Cardiac septum (tissue), 1 donor: Measurements from ENCODE around the gene THEM4. TPM values are rescaled to one million over a fixed set of nuclear protein-coding genes. Genes with fewer than 3 reads are reported as not detected.
"Not testable (repeated sequence)": the region's sequence is repeated elsewhere in the genome, so short reads cannot be mapped to it uniquely, and the experiment has no call there.

ENCODE experiments used
- DNase-seq: peaks from one replicate; pipeline ENCODE4 v3.0.0-alpha.2; 2020; ENCODE audit warnings: low spot score
- intact Hi-C: fragments of 100-400 bp; cut with DNase I; formaldehyde crosslinking; loops from one replicate; pipeline ENCODE4 v1.14.0; 2022
- total RNA-seq: library from RNA; stranded (reverse); fragmentation: NEBNext Ultra II Directional; extraction: Animal tissue kit (Norgen Biotek cat#: 25700); gene quantifications from one replicate; pipeline ENCODE4 v1.2.1, GENCODE V29; 2021
- donor health status: DM: no; HTN: no; CAD: no.

The THEM4 gene
- total RNA-seq, 1 donor from 2014 or later, result 15.7 TPM

- DNase-seq, result no peak
- intact Hi-C loops, result no loop called here
These were observed 41.4 kb downstream of the THEM4 start for GRCh38 chr1:151867765-151868411.

GRCh38 chr1:151867321-151867720 lies 42.0 kb downstream of the THEM4 start:
- intact Hi-C loops, result no loop called here

GRCh38 chr1:151864411-151864810 lies 44.9 kb downstream of the THEM4 start:
- no peak for DNase-seq
- intact Hi-C loops, result no loop called here

More at GRCh38 chr1:151867321-151867720, 42.0 kb downstream of the THEM4 start:
- DNase-seq, result no peak

- no peak for DNase-seq
- intact Hi-C loops, result no loop called here
These were observed 46.7 kb downstream of the THEM4 start for GRCh38 chr1:151862604-151863003.

- intact Hi-C loops, result no loop called here
- DNase-seq, result no peak
These were observed 48.7 kb downstream of the THEM4 start for GRCh38 chr1:151860504-151861187.

- intact Hi-C loops, result no loop called here
- DNase-seq, result no peak
These were observed 49.4 kb downstream of the THEM4 start for GRCh38 chr1:151859891-151860293.

- no peak for DNase-seq
- intact Hi-C loops, result no loop called here
These were observed 50.2 kb downstream of the THEM4 start for GRCh38 chr1:151858886-151859665.

- DNase-seq, result no peak
- intact Hi-C loops, result no loop called here
These were observed 51.1 kb downstream of the THEM4 start for GRCh38 chr1:151858030-151858746.

- DNase-seq, result no peak
- intact Hi-C loops, result no loop called here
These were observed 53.4 kb downstream of the THEM4 start for GRCh38 chr1:151855933-151856332.

GRCh38 chr1:151855516-151855915 lies 53.8 kb downstream of the THEM4 start:
- DNase-seq, intact Hi-C loops: not testable (repeated sequence)

- intact Hi-C loops, result no loop called here
- DNase-seq, result no peak
These were observed 54.7 kb downstream of the THEM4 start for GRCh38 chr1:151854658-151855057.

GRCh38 chr1:151853411-151853943 lies 55.8 kb downstream of the THEM4 start, which contains the start of gene THEM5:
TSS of gene THEM5 (minus strand) at chr1:151853712. CDS start at chr1:151853565, 147 bp downstream.
- intact Hi-C loops, result no loop called here
- DNase-seq, result no peak

GRCh38 chr1:151852733-151853132 lies 56.6 kb downstream of the THEM4 start:
- DNase-seq, result no peak
- intact Hi-C loops, result no loop called here

GRCh38 chr1:151851886-151852285 lies 57.4 kb downstream of the THEM4 start:
- DNase-seq, result no peak
- intact Hi-C loops, result no loop called here

GRCh38 chr1:151849871-151850270 lies 59.4 kb downstream of the THEM4 start:
- DNase-seq, result no peak

GRCh38 chr1:151849126-151849525 lies 60.2 kb downstream of the THEM4 start:
- DNase-seq, result no peak
- intact Hi-C loops, result no loop called here

More at GRCh38 chr1:151849871-151850270, 59.4 kb downstream of the THEM4 start:
- intact Hi-C loops, result no loop called here

- no peak for DNase-seq
- intact Hi-C loops, result no loop called here
These were observed 61.3 kb downstream of the THEM4 start for GRCh38 chr1:151847867-151848596.

- intact Hi-C loops, result no loop called here
- no peak for DNase-seq
These were observed 62.5 kb downstream of the THEM4 start for GRCh38 chr1:151846686-151847237.
